GM06990 (cell line): Measurements from ENCODE around the gene DNAH8.

Experiments
- DNase-seq: peaks from one replicate; pipeline ENCODE4 v3.0.0-alpha.2; 2011; ENCODE audit not compliant: insufficient read length; ENCODE audit errors: extremely low read depth
- H3K27me3 ChIP-seq: replicated peaks from 2 replicates; pipeline ENCODE4 v1.6.0; 2011; ENCODE audit warnings: low read length; ENCODE audit not compliant: control insufficient read depth, insufficient read depth
- H3K36me3 ChIP-seq: 2 replicates; pipeline ENCODE4 v1.5.1; 2011; ENCODE audit warnings: low read length; ENCODE audit not compliant: control insufficient read depth, insufficient read depth
- H3K4me3 ChIP-seq: replicated peaks from 2 replicates; pipeline ENCODE4 v1.5.1; 2011; ENCODE audit warnings: low read depth, mild to moderate bottlenecking, control low read depth, low read length
- CTCF ChIP-seq: IDR thresholded peaks from 2 replicates; pipeline ENCODE4 v1.5.1; 2011; ENCODE audit warnings: low read length, control low read depth, mild to moderate bottlenecking, inconsistent platforms; ENCODE audit not compliant: insufficient read depth, poor library complexity, severe bottlenecking

DNAH8 gene

GRCh38 chr6:39047434-39048327, 332.6 kb downstream of the DNAH8 start:
- Histone ChIP-seq H3K36me3 (no peaks in the 10 kb centered on the region), H3K27me3 (peaks cover 3% of the 10 kb centered on the region), H3K4me3 (no peak overlapping the region)
- no peak for DNase-seq
- no peak for TF ChIP-seq CTCF

GRCh38 chr6:39048481-39049399, 333.6 kb downstream of the DNAH8 start, which contains the start of gene GLP1R:
Gene GLP1R (plus strand): TSS chr6:39048781. CDS start chr6:39048841, 60 bp downstream.
- no peak for DNase-seq
- no peak for TF ChIP-seq CTCF
- H3K36me3 ChIP-seq: no peaks in the 10 kb centered on the region
- peaks cover 3% of the 10 kb centered on the region for H3K27me3 ChIP-seq
- H3K4me3 ChIP-seq: no peak within 1 kb of the TSS

GRCh38 chr6:39049575-39050283, 334.6 kb downstream of the DNAH8 start:
- DNase-seq: no peak
- TF ChIP-seq CTCF: no peak
- Histone ChIP-seq H3K27me3 (peaks cover 3% of the 10 kb centered on the region), H3K36me3 (no peaks in the 10 kb centered on the region), H3K4me3 (no peak overlapping the region)

GRCh38 chr6:39050453-39051112, 335.5 kb downstream of the DNAH8 start:
- TF ChIP-seq CTCF: no peak
- H3K36me3 ChIP-seq: no peaks in the 10 kb centered on the region
- peaks cover 3% of the 10 kb centered on the region for H3K27me3 ChIP-seq

More at GRCh38 chr6:39050453-39051112, 335.5 kb downstream of the DNAH8 start:
- no peak overlapping the region for H3K4me3 ChIP-seq
- no peak for DNase-seq
